IPS-20b (cell line): ENCODE measurements around the gene CDK16.

Experiments
- H3K27ac ChIP-seq: one replicate; pipeline ENCODE4 v1.5.1; 2013; ENCODE audit warnings: low read length
- H3K27me3 ChIP-seq: 2 replicates; pipeline ENCODE4 v1.6.1; 2013; ENCODE audit warnings: mild to moderate bottlenecking, low read length, inconsistent platforms; ENCODE audit not compliant: insufficient read depth
- H3K36me3 ChIP-seq: 2 replicates; pipeline ENCODE4 v1.6.1; 2013; ENCODE audit warnings: low read depth, mild to moderate bottlenecking, inconsistent platforms, low read length, moderate library complexity; ENCODE audit not compliant: insufficient read depth
- H3K4me1 ChIP-seq: 2 replicates; pipeline ENCODE4 v1.6.1; 2013; ENCODE audit warnings: mild to moderate bottlenecking, control low read depth, inconsistent platforms, low read length, moderate library complexity; ENCODE audit not compliant: insufficient read depth
- H3K4me3 ChIP-seq: 2 replicates; pipeline ENCODE4 v1.5.1; 2013; ENCODE audit warnings: mild to moderate bottlenecking, low read length, inconsistent platforms
- H3K9ac ChIP-seq: 2 replicates; pipeline ENCODE4 v1.6.1; 2013; ENCODE audit warnings: low read depth, mild to moderate bottlenecking, inconsistent platforms, low read length, moderate library complexity
- H3K9me3 ChIP-seq: 2 replicates; pipeline ENCODE4 v1.6.1; 2013; ENCODE audit warnings: mild to moderate bottlenecking, low read depth, low read length, inconsistent platforms; ENCODE audit not compliant: insufficient read depth

Gene CDK16

DNA sequence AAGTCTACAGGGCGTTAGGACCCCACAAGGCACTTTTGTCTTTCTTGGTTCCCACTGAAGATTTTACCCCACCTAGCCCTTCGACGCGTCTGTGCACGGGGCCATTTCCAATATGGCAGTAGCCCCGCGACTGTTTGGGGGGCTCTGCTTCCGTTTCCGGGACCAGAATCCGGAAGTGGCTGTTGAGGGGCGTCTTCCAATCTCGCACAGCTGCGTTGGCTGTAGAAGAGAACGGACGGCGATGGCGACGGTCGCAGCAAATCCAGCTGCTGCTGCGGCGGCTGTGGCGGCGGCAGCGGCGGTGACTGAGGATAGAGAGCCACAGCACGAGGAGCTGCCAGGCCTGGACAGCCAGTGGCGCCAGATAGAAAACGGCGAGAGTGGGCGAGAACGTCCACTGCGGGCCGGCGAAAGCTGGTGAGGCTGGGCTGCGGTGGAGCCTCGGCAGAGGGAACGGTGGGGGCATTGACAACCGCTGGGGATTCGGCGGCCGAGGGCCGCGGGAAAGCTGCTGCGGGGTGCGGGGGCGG lies 14.4 kb downstream of the CDK16 start, which contains the start of gene USP11:
Gene USP11 (plus strand): TSS at position 207 of the 530 bp plus-strand sequence. CDS start 35 bp downstream, at position 242.
- no peaks in the 10 kb centered on the region for H3K27me3 ChIP-seq
- H3K4me1 ChIP-seq, result no peaks in the 10 kb centered on the region
- peak within 1 kb of the TSS; percentile 83 for H3K4me3 ChIP-seq

DNA sequence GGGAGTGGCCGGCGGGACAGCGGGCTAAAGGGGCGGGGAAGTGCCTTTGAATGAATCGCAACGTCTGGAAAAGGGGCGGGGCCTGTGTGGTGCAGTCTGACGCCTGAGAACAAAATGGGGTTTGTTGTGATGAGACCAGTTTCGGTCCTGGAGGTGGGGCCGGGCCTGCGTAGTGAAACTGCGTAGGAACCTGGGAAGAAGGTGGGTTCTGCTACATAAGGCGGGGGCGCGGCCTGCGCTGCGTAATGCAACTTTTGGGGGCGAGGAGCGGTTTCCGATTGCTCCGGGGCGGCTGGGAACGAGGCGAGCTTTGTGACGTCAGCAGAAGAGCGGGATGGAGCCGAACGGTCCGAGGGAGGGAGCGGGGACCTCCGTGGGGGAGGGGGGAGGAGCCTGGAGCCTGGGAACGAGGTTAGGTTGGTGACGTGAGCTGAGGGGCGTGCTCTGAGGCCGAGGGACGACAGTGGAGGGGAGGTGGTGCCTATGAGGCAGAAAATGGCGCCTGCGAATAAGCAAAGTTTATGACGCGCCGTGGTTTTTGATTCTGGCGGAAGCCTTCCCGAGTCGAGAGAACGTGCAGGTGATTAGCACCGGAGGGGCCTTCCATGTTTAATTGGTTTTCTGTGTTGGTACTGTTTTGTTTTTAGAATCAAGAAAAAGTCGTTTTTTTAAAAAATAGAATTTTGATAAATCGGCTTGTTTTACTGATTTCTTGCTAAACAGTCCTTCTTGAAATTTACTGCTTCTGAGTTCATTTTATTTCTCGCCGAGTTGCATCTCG lies 15.0 kb downstream of the CDK16 start:
- H3K9ac ChIP-seq, result peak overlapping the region; percentile 97
- peak overlapping the region; percentile 83 for H3K4me3 ChIP-seq
- H3K27ac ChIP-seq, result peak overlapping the region; percentile 48
- no peaks in the 10 kb centered on the region for H3K9me3 ChIP-seq
- H3K27me3 ChIP-seq, result no peaks in the 10 kb centered on the region
- H3K4me1 ChIP-seq, result no peaks in the 10 kb centered on the region
- H3K36me3 ChIP-seq, result peaks cover 4% of the 10 kb centered on the region; the same call in 1 of the 2 replicates

More for the DNA sequence above, 14.4 kb downstream of the CDK16 start, which contains the start of gene USP11:
- Histone ChIP-seq H3K9me3 (no peaks in the 10 kb centered on the region), H3K9ac (peak within 1 kb of the TSS; percentile 97), H3K27ac (peak within 1 kb of the TSS; percentile 90), H3K36me3 (peaks cover 9% of the 10 kb centered on the region)

DNA sequence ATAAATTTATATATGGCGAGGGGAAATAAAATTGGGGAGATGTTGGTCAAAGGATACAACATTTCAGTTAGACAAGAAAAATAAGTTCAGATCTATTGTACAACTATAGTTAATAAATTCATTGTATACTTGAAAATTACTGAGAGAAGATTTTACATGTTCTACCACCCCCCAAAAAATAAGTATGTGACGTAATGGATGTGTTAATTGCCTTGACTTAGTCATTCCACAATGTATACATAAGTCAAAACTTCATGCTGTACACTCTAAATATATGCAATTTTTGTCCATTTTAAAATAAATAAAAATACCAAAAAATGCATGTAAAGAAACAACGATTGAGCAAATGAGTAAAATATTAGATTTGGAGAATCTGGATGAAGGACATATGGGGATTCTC lies 16.1 kb downstream of the CDK16 start:
- peaks cover 6% of the 10 kb centered on the region; the same call in 1 of the 2 replicates for H3K36me3 ChIP-seq
- H3K27ac ChIP-seq, result no peak overlapping the region
- H3K9me3 ChIP-seq, result no peaks in the 10 kb centered on the region
- H3K27me3 ChIP-seq, result no peaks in the 10 kb centered on the region
- H3K9ac ChIP-seq, result peak overlapping the region; percentile 97; the same call in 1 of the 2 replicates
- H3K4me3 ChIP-seq, result peak overlapping the region; percentile 83
- no peaks in the 10 kb centered on the region for H3K4me1 ChIP-seq

DNA sequence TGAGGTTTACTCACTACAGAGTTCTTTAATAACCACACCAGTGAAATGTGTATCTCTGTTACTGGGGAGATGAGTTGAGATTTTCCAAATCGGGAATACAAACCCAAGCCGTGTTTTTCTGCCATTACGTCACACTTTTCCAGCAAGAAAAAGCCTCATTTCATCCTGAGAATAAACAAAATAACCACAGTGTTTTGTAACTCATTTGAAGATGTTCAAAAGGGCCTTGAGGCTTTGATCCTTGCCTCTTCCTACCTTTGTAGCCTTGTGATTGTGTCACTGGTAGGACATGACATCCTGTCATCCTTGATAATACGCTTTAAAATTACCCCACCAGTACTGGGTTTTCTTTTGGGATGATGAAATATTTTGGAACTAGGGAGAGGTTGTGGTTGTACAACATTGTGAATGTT lies 17.2 kb downstream of the CDK16 start:
- no peak overlapping the region for H3K9ac ChIP-seq
- no peak overlapping the region for H3K27ac ChIP-seq
- no peak overlapping the region for H3K4me3 ChIP-seq
- no peaks in the 10 kb centered on the region for H3K4me1 ChIP-seq
- H3K27me3 ChIP-seq, result no peaks in the 10 kb centered on the region
- H3K9me3 ChIP-seq, result no peaks in the 10 kb centered on the region
- peaks cover 17% of the 10 kb centered on the region; the same call in 1 of the 2 replicates for H3K36me3 ChIP-seq

DNA sequence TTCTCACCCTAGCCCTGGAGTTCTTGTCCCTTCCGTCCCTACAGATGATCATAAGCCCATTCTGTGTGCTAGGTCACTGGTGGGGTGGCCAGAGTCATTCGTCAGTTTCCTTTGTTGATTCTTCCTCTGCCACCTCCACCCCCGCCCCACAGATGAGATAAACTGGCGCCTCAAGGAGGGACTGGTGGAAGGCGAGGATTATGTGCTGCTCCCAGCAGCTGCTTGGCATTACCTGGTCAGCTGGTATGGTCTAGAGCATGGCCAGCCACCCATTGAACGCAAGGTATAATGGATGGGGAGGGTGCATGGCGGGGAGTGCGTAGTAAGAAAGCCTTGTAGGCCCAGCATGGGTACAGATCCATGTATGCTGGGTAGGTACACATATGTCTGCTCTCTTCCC lies 20.7 kb downstream of the CDK16 start:
- peaks cover 49% of the 10 kb centered on the region for H3K36me3 ChIP-seq
- H3K4me1 ChIP-seq, result no peaks in the 10 kb centered on the region
- H3K9ac ChIP-seq, result no peak overlapping the region
- no peak overlapping the region for H3K27ac ChIP-seq
- no peak overlapping the region for H3K4me3 ChIP-seq
- H3K27me3 ChIP-seq, result no peaks in the 10 kb centered on the region
- no peaks in the 10 kb centered on the region for H3K9me3 ChIP-seq

DNA sequence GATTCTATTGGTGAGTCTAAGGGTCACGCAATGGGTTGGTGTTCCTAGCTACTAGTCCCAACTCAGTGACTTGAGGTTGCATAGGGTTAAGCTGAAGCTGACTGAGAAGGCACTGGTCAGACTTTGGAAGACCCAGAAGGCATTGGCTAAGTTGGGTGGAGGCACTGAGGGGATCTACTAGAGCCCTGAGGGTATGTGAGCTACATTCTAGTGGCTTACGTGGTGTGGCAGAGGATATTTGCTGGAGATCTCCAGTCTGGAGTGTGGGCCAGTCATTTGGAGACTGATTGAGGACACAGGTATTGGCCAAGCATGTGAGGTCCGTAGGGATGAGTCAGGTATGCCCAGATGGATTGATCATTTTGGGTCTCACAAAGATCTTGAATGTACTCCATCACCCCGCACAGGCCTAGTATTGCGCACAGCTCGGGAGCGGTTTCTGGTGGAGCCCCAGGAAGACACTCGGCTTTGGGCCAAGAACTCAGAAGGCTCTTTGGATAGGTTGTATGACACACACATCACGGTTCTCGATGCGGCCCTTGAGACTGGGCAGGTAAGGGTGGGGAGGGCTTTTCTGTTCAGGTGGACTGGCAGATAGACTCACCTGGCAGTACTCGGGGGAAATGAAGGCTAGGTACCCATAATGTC lies 21.5 kb downstream of the CDK16 start:
- H3K27ac ChIP-seq, result no peak overlapping the region
- no peaks in the 10 kb centered on the region for H3K4me1 ChIP-seq
- H3K27me3 ChIP-seq, result no peaks in the 10 kb centered on the region
- H3K9me3 ChIP-seq, result no peaks in the 10 kb centered on the region
- no peak overlapping the region for H3K4me3 ChIP-seq
- H3K36me3 ChIP-seq, result peaks cover 57% of the 10 kb centered on the region
- H3K9ac ChIP-seq, result no peak overlapping the region

DNA sequence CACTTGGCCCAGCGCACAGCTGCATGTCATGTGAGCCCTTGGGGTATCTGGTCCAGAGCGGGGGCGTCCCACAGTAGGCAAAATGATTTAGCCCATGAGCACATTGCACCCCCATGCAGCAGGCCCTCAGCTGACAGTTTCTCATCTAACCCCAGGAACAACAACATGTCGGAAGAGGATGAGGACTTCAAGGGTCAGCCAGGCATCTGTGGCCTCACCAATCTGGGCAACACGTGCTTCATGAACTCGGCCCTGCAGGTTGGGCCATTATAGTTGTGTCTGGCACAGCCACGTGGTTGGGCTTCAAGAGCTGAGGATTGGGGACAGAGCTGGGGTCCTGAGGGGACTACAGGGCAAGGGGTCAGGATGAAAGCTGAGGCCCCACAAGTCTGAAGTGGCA lies 22.1 kb downstream of the CDK16 start:
- Histone ChIP-seq H3K27ac (no peak overlapping the region), H3K4me3 (no peak overlapping the region), H3K9me3 (no peaks in the 10 kb centered on the region), H3K27me3 (no peaks in the 10 kb centered on the region), H3K4me1 (no peaks in the 10 kb centered on the region), H3K9ac (no peak overlapping the region), H3K36me3 (peaks cover 61% of the 10 kb centered on the region)

DNA sequence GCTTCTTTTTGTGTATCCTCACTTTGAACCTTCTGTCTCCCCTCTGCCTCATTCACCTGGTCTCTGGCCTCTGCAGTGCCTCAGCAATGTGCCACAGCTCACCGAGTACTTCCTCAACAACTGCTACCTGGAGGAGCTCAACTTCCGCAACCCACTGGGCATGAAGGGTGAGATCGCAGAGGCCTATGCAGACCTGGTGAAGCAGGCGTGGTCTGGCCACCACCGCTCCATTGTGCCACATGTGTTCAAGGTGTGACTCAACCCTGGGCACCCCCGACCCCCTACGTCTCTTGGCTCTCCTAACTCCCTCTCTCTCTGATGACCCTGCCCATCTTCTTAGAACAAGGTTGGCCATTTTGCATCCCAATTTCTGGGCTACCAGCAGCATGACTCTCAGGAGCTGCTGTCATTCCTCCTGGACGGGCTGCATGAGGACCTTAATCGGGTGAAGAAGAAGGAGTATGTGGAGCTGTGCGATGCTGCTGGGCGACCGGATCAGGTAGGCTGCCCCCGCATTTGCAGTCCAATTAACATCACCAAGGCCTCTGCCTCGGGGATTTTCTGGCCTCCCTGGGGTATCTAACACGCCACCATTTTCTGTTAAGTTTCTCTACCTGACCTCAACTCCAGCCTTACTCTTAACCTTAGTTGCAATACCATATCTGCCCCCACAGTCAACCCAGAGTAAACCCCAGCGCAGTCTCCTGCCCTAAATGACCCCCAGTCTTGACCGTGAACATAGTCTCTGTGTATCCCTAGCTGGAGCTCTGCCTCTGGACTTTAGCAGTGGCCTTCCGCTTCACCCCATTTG lies 22.9 kb downstream of the CDK16 start:
- peaks cover 68% of the 10 kb centered on the region for H3K36me3 ChIP-seq

DNA sequence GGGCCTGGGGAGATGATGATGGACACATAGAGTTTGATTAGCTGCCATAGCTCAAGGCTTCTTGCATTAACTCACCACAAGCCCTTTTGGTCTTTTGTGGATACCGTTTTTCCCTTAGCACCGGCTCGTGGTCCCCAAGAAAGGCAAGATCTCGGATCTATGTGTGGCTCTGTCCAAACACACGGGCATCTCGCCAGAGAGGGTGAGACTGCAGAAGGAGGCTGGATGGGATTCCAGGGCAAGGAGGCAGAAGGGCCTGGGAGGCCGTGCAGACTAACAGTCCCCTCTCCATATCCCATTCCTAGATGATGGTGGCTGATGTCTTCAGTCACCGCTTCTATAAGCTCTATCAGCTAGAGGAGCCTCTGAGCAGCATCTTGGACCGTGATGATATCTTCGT lies 23.8 kb downstream of the CDK16 start:
- Histone ChIP-seq H3K9ac (no peak overlapping the region), H3K27ac (no peak overlapping the region), H3K4me1 (no peaks in the 10 kb centered on the region), H3K9me3 (no peaks in the 10 kb centered on the region), H3K27me3 (no peaks in the 10 kb centered on the region), H3K4me3 (no peak overlapping the region), H3K36me3 (peaks cover 75% of the 10 kb centered on the region)

More for the DNA sequence above, 22.9 kb downstream of the CDK16 start:
- H3K4me3 ChIP-seq, result no peak overlapping the region
- H3K4me1 ChIP-seq, result no peaks in the 10 kb centered on the region
- H3K27ac ChIP-seq, result no peak overlapping the region
- H3K27me3 ChIP-seq, result no peaks in the 10 kb centered on the region
- H3K9ac ChIP-seq, result no peak overlapping the region
- no peaks in the 10 kb centered on the region for H3K9me3 ChIP-seq

DNA sequence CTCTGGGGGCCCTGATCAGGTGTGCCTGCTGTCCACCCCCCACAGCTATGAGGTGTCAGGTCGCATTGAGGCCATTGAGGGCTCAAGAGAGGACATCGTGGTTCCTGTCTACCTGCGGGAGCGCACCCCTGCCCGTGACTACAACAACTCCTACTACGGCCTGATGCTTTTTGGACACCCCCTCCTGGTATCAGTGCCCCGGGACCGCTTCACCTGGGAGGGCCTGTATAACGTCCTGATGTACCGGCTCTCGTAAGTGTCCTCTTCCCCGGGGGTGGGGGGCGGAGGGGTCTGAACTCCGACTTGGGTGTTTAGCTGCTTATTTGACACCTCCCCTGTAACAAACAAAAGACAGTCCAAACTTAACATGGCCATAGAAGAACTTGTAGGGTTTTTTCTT lies 24.9 kb downstream of the CDK16 start:
- H3K4me3 ChIP-seq, result no peak overlapping the region
- no peak overlapping the region for H3K27ac ChIP-seq
- peaks cover 84% of the 10 kb centered on the region for H3K36me3 ChIP-seq
- no peak overlapping the region for H3K9ac ChIP-seq
- H3K4me1 ChIP-seq, result no peaks in the 10 kb centered on the region
- no peaks in the 10 kb centered on the region for H3K9me3 ChIP-seq
- H3K27me3 ChIP-seq, result no peaks in the 10 kb centered on the region

DNA sequence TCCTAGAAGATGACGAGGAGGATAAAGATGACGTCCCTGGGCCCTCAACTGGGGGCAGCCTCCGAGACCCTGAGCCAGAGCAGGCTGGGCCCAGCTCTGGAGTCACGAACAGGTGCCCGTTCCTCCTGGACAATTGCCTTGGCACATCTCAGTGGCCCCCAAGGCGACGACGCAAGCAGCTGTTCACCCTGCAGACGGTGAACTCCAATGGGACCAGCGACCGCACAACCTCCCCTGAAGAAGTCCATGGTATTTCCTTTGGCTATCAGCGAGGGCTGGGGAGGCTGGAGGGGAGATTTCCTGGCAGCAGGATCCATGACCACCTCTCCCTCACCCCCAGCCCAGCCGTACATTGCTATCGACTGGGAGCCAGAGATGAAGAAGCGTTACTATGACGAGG lies 26.2 kb downstream of the CDK16 start:
- Histone ChIP-seq H3K9ac (no peak overlapping the region), H3K27me3 (no peaks in the 10 kb centered on the region), H3K36me3 (peaks cover 80% of the 10 kb centered on the region), H3K4me3 (no peak overlapping the region), H3K27ac (no peak overlapping the region), H3K9me3 (no peaks in the 10 kb centered on the region), H3K4me1 (no peaks in the 10 kb centered on the region)
